ENCODE results near the gene NOP9.

DNA sequence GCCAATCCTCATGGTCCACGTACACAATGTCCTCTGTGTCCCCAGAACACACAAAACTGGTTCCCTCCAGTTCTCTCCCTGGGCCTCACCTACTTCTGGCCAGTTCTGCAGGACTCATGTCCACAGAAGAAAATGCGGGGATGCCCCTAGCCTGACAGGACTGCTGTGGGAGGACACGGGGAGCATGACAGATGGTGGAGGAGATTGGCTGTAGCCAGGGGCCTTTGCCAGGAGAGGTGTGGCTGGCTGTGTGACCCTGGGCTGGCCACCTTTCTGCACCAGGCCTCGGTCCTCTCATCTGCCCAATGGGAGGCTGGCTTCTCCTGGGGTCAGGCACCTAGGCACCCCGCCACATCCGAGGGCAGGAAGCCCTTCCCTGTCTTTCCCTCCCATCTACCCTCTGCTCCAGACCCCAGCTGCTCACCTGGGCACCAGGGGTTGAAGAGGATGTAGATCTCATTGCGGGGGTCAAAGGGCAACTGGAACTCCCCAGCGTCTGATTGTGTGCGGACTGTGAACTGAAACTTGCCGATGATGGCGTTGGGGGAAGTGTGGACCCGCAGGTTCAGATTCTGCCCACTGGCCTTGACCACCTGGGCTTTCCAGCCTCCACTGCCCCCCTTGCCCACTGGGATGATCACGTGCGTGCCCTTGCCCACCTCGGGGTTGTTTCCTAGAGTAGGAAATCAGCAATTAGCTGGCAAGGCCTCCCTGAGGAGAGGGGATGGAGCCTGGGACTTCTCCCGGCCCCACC is 39.4 kb upstream of the NOP9 start:
- TF ChIP-seq, protein P1, sequence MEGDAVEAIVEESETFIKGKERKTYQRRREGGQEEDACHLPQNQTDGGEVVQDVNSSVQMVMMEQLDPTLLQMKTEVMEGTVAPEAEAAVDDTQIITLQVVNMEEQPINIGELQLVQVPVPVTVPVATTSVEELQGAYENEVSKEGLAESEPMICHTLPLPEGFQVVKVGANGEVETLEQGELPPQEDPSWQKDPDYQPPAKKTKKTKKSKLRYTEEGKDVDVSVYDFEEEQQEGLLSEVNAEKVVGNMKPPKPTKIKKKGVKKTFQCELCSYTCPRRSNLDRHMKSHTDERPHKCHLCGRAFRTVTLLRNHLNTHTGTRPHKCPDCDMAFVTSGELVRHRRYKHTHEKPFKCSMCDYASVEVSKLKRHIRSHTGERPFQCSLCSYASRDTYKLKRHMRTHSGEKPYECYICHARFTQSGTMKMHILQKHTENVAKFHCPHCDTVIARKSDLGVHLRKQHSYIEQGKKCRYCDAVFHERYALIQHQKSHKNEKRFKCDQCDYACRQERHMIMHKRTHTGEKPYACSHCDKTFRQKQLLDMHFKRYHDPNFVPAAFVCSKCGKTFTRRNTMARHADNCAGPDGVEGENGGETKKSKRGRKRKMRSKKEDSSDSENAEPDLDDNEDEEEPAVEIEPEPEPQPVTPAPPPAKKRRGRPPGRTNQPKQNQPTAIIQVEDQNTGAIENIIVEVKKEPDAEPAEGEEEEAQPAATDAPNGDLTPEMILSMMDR (conservative IDR thresholded peaks at IDR 0.05; ENCODE audit: low read length) = no peak
- TF ChIP-seq EZH2phosphoT487 (IDR thresholded peaks at IDR 0.05; ENCODE audit: borderline replicate concordance) = no peak
